ENCODE measurements around the gene KAT5.
"Not testable (repeated sequence)": the region's sequence is repeated elsewhere in the genome, so short reads cannot be mapped to it uniquely, and the experiment has no call there.

KAT5 gene

GRCh38 chr11:65706303-65706763 lies 5.7 kb upstream of the KAT5 start:
- peak overlapping the region; percentile 18; the same call in 1 of the 2 replicates for H3K4me3 ChIP-seq (ENCODE audit: low read length)
- peak; percentile 73 for DNase-seq (ENCODE audit: low read depth, low spot score)

- DNase-seq (ENCODE audit: low read depth, low spot score); H3K4me3 ChIP-seq (ENCODE audit: low read length): not testable (repeated sequence)
Observed at GRCh38 chr11:65707002-65707401, 5.0 kb upstream of the KAT5 start.

GRCh38 chr11:65708451-65708850 lies 3.6 kb upstream of the KAT5 start:
- H3K4me3 ChIP-seq (ENCODE audit: low read length), result no peak overlapping the region
- no peak for DNase-seq (ENCODE audit: low read depth, low spot score)

GRCh38 chr11:65709661-65710060 lies 2.4 kb upstream of the KAT5 start:
- no peak overlapping the region for H3K4me3 ChIP-seq (ENCODE audit: low read length)
- DNase-seq (ENCODE audit: low read depth, low spot score), result no peak

GRCh38 chr11:65710421-65710820 lies 1.6 kb upstream of the KAT5 start:
- H3K4me3 ChIP-seq (ENCODE audit: low read length), result no peak overlapping the region
- no peak for DNase-seq (ENCODE audit: low read depth, low spot score)

GRCh38 chr11:65712633-65713076 lies 603 bp downstream of the KAT5 start:
- H3K4me3 ChIP-seq (ENCODE audit: low read length), result peak overlapping the region; percentile 75
- DNase-seq (ENCODE audit: low read depth, low spot score), result no peak

- H3K4me3 ChIP-seq (ENCODE audit: low read length), result peak overlapping the region; percentile 75; the same call in 1 of the 2 replicates
Observed at GRCh38 chr11:65713212-65713969, 1.3 kb downstream of the KAT5 start.

GRCh38 chr11:65714433-65714832 lies 2.4 kb downstream of the KAT5 start:
- no peak overlapping the region for H3K4me3 ChIP-seq (ENCODE audit: low read length)
- DNase-seq (ENCODE audit: low read depth, low spot score), result no peak

More at GRCh38 chr11:65713212-65713969, 1.3 kb downstream of the KAT5 start:
- DNase-seq (ENCODE audit: low read depth, low spot score), result no peak

- no peak for DNase-seq (ENCODE audit: low read depth, low spot score)
Observed at GRCh38 chr11:65716302-65716701, 4.2 kb downstream of the KAT5 start.

GRCh38 chr11:65716774-65717405 lies 4.8 kb downstream of the KAT5 start:
- no peak overlapping the region for H3K4me3 ChIP-seq (ENCODE audit: low read length)
- DNase-seq (ENCODE audit: low read depth, low spot score), result no peak

More at GRCh38 chr11:65716302-65716701, 4.2 kb downstream of the KAT5 start:
- H3K4me3 ChIP-seq (ENCODE audit: low read length), result no peak overlapping the region

- no peak for DNase-seq (ENCODE audit: low read depth, low spot score)
- no peak overlapping the region for H3K4me3 ChIP-seq (ENCODE audit: low read length)
Observed at GRCh38 chr11:65717906-65718305, 5.9 kb downstream of the KAT5 start.

GRCh38 chr11:65718531-65718930 lies 6.5 kb downstream of the KAT5 start:
- no peak overlapping the region for H3K4me3 ChIP-seq (ENCODE audit: low read length)
- DNase-seq (ENCODE audit: low read depth, low spot score), result no peak

- H3K4me3 ChIP-seq (ENCODE audit: low read length), result peak overlapping the region; percentile 86
- DNase-seq (ENCODE audit: low read depth, low spot score), result no peak
Observed at GRCh38 chr11:65718964-65719492, 7.0 kb downstream of the KAT5 start.

- no peak for DNase-seq (ENCODE audit: low read depth, low spot score)
- peak overlapping the region; percentile 86 for H3K4me3 ChIP-seq (ENCODE audit: low read length)
Observed at GRCh38 chr11:65719871-65720210, 7.8 kb downstream of the KAT5 start.

- H3K4me3 ChIP-seq (ENCODE audit: low read length), result peak within 1 kb of the TSS; percentile 86
- DNase-seq (ENCODE audit: low read depth, low spot score), result peak; percentile 85
Observed at GRCh38 chr11:65720211-65720934, 8.3 kb downstream of the KAT5 start, which contains the start of gene RNASEH2C. RNASEH2C (minus strand) TSS chr11:65720798; CDS start chr11:65720758, 40 bp downstream.

- no peak for DNase-seq (ENCODE audit: low read depth, low spot score)
- no peak overlapping the region for H3K4me3 ChIP-seq (ENCODE audit: low read length)
Observed at GRCh38 chr11:65722261-65722660, 10.2 kb downstream of the KAT5 start.

GRCh38 chr11:65726660-65727059 lies 14.6 kb downstream of the KAT5 start:
- no peak for DNase-seq (ENCODE audit: low read depth, low spot score)
- H3K4me3 ChIP-seq (ENCODE audit: low read length), result no peak overlapping the region

- H3K4me3 ChIP-seq (ENCODE audit: low read length), result no peak overlapping the region
- DNase-seq (ENCODE audit: low read depth, low spot score), result no peak
Observed at GRCh38 chr11:65727865-65728264, 15.8 kb downstream of the KAT5 start.

- DNase-seq (ENCODE audit: low read depth, low spot score), result no peak
- no peak overlapping the region for H3K4me3 ChIP-seq (ENCODE audit: low read length)
Observed at GRCh38 chr11:65730461-65730860, 18.4 kb downstream of the KAT5 start.

All from Jurkat, Clone E6-1 (cell line).